OCI-LY1 (cell line): Measurements from ENCODE around the gene SCTR.

Experiments
- H2AFZ ChIP-seq: fragments of 200-600 bp; sonication (generic), shearing (Covaris generic); 2 replicates; pipeline ENCODE4 v1.6.0; 2014; ENCODE audit warnings: antibody characterized with exemption, mild to moderate bottlenecking, low read length
- H3F3A ChIP-seq: fragments of 200-600 bp; sonication (generic), shearing (Covaris generic); 2 replicates; pipeline ENCODE4 v1.6.0; 2014; ENCODE audit warnings: mild to moderate bottlenecking, antibody characterized with exemption, low read length, moderate library complexity; ENCODE audit not compliant: insufficient read depth
- H3K27ac ChIP-seq: fragments of 200-600 bp; sonication (generic); 2 replicates; pipeline ENCODE4 v1.5.1; 2014; ENCODE audit warnings: low read length, mixed run types, mild to moderate bottlenecking, low read depth; ENCODE audit not compliant: poor library complexity, severe bottlenecking
- H3K27me3 ChIP-seq: fragments of 200-600 bp; sonication (generic); 2 replicates; pipeline ENCODE4 v1.6.0; 2014; ENCODE audit warnings: antibody characterized with exemption, mild to moderate bottlenecking, low read length, moderate library complexity; ENCODE audit not compliant: insufficient read depth
- H3K36me3 ChIP-seq: fragments of 200-600 bp; sonication (generic); 2 replicates; pipeline ENCODE4 v1.6.1; 2014; ENCODE audit warnings: mild to moderate bottlenecking, antibody characterized with exemption, low read length, moderate library complexity, mixed read lengths; ENCODE audit not compliant: insufficient read depth
- H3K4me1 ChIP-seq: fragments of 200-600 bp; sonication (generic); 2 replicates; pipeline ENCODE4 v1.5.1; 2014; ENCODE audit warnings: mild to moderate bottlenecking, low read length, moderate library complexity; ENCODE audit not compliant: insufficient read depth, severe bottlenecking
- H3K4me2 ChIP-seq: fragments of 200-600 bp; sonication (generic), shearing (Covaris generic); 2 replicates; pipeline ENCODE4 v1.6.1; 2014; ENCODE audit warnings: low read length
- H3K4me3 ChIP-seq: fragments of 200-600 bp; sonication (generic); 2 replicates; pipeline ENCODE4 v1.5.1; 2014; ENCODE audit warnings: low read length, low read depth, mild to moderate bottlenecking, mixed read lengths; ENCODE audit not compliant: poor library complexity, severe bottlenecking
- H3K79me2 ChIP-seq: fragments of 200-600 bp; shearing (Covaris generic); 2 replicates; pipeline ENCODE4 v1.6.1; 2016; ENCODE audit warnings: mixed run types, low read length, mixed read lengths; ENCODE audit not compliant: insufficient read depth
- H3K9ac ChIP-seq: fragments of 200-600 bp; sonication (generic), shearing (Covaris generic); 2 replicates; pipeline ENCODE4 v1.6.1; 2014; ENCODE audit warnings: mild to moderate bottlenecking, low read length, mixed read lengths
- H3K9me2 ChIP-seq: fragments of 200-600 bp; sonication (generic), shearing (Covaris generic); 2 replicates; pipeline ENCODE4 v1.6.1; 2014; ENCODE audit warnings: low read depth, mild to moderate bottlenecking, low read length, mixed read lengths
- H3K9me3 ChIP-seq: fragments of 200-600 bp; shearing (Covaris generic); 2 replicates; pipeline ENCODE4 v1.6.1; 2014; ENCODE audit warnings: low read length, mixed read lengths
- H4K20me1 ChIP-seq: fragments of 200-600 bp; sonication (generic), shearing (Covaris generic); 2 replicates; pipeline ENCODE4 v1.6.0; 2016; ENCODE audit warnings: mild to moderate bottlenecking, low read length; ENCODE audit not compliant: insufficient read depth
- EZH2 ChIP-seq: fragments of 200-600 bp; sonication (generic), shearing (Covaris generic); IDR thresholded peaks from 2 replicates; pipeline ENCODE4 v1.8.0; 2017; ENCODE audit warnings: borderline replicate concordance, mixed run types, mild to moderate bottlenecking, antibody characterized with exemption, low read length, moderate library complexity, mixed read lengths
- TF ChIP-seq, protein P1 (sequence below): fragments of 200-600 bp; sonication (generic), shearing (Covaris generic); IDR thresholded peaks from 2 replicates; pipeline ENCODE4 v1.5.1; 2017; ENCODE audit warnings: mild to moderate bottlenecking, antibody characterized with exemption, low read length, moderate library complexity, mixed read lengths

SCTR gene

DNA sequence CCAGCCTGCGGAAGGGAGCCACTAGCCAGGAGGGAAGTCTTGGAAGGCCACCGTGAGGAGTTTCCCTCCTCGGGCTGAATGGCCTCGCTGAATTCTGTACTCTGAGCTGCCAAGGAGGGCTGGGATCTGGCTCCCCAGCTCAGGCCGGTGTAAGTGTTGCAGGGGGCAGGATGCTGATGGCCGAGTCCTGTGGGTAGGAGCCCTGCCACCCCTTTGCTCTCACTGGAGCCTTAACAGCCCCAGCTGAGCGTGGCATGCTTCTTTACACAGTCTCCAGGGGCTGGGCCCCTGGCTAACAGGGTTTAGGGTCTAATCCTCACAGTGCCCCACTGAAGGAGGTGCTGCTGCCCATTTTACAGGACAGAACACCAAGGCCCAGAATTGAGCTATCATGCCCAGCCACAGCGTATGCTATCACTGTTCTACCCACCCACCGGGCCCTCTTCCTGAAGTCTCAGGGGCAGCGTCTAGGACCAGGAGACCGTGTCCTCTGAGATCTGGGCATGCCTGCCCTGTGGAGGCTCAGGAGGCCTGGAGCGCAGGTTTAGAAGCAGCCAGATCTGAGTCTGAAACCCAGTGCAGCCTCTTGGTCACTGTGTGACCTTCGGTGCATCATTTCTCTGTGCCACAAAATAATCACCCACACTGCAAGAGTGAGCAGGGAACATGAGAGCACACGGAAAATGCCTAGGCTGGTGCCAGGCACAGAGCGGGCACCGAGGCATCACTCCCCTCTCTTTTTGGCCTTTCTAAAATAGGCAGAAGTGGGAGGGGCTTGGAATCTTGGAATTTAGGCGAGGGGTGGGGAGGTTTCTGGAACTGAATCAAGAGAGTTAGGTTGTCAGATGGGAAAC lies 49.7 kb downstream of the SCTR start:
- H4K20me1 ChIP-seq: no peaks in the 10 kb centered on the region
- H3K4me3 ChIP-seq: no peak overlapping the region
- H3K36me3 ChIP-seq: no peaks in the 10 kb centered on the region
- H3K79me2 ChIP-seq: no peaks in the 10 kb centered on the region
- 0 out of 2 replicates have a peak, but pooled peaks cover 3% of the 10 kb centered on the region for H3K27me3 ChIP-seq
- H3K27ac ChIP-seq: no peak overlapping the region
- H3K4me1 ChIP-seq: no peaks in the 10 kb centered on the region
- TF ChIP-seq, protein P1, sequence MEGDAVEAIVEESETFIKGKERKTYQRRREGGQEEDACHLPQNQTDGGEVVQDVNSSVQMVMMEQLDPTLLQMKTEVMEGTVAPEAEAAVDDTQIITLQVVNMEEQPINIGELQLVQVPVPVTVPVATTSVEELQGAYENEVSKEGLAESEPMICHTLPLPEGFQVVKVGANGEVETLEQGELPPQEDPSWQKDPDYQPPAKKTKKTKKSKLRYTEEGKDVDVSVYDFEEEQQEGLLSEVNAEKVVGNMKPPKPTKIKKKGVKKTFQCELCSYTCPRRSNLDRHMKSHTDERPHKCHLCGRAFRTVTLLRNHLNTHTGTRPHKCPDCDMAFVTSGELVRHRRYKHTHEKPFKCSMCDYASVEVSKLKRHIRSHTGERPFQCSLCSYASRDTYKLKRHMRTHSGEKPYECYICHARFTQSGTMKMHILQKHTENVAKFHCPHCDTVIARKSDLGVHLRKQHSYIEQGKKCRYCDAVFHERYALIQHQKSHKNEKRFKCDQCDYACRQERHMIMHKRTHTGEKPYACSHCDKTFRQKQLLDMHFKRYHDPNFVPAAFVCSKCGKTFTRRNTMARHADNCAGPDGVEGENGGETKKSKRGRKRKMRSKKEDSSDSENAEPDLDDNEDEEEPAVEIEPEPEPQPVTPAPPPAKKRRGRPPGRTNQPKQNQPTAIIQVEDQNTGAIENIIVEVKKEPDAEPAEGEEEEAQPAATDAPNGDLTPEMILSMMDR: no peak
- no peak for TF ChIP-seq EZH2
- no peak overlapping the region for H3K9ac ChIP-seq
- no peaks in the 10 kb centered on the region for H3K9me2 ChIP-seq
- no peaks in the 10 kb centered on the region for H3K9me3 ChIP-seq
- no peak overlapping the region for H3K4me2 ChIP-seq
- H3F3A ChIP-seq: no peaks in the 10 kb centered on the region
- H2AFZ ChIP-seq: no peak overlapping the region

DNA sequence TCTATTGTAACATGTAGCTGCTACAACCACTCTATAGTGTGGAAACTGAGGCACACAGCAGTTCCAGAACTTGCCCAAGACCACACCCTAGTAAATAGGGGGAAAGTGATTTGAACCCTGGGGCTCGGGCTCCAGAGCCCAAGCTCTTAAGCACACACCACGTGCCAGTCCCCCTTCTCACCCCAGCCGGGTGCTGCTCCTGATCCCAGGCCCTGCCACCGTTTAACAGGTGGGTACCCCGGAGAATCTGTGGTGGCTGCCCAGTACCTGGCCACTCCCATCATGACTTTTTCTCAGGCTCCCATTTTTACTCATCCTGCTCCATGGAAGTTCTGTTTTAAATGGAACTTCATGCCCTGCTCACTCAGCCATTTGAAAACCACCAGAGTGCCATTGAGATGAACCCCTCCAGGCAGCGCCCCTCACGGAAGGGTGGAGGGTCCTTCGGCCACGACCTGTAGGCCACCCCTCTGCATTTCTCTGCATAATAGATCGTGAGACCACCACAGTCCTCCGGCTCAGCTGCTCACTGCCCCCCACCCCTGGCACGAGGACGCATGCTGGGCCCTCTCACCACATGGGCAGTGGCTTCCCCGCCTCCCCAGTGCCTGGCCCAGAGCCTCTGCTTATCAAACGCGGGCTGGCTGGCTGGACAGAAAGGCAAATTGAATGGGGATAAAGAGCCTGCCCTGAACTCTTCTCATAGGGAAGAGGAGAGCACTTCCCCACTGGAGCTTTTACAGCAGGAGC lies 50.5 kb downstream of the SCTR start:
- no peak overlapping the region for H3K4me3 ChIP-seq
- no peaks in the 10 kb centered on the region for H3K79me2 ChIP-seq
- TF ChIP-seq, protein P1: no peak
- H4K20me1 ChIP-seq: no peaks in the 10 kb centered on the region
- no peaks in the 10 kb centered on the region for H3K36me3 ChIP-seq
- no peaks in the 10 kb centered on the region for H3K4me1 ChIP-seq
- H2AFZ ChIP-seq: no peak overlapping the region
- H3K9me2 ChIP-seq: no peaks in the 10 kb centered on the region
- H3K4me2 ChIP-seq: no peak overlapping the region
- no peaks in the 10 kb centered on the region for H3K9me3 ChIP-seq
- no peak overlapping the region for H3K9ac ChIP-seq
- H3F3A ChIP-seq: no peaks in the 10 kb centered on the region
- H3K27ac ChIP-seq: no peak overlapping the region
- H3K27me3 ChIP-seq: 0 out of 2 replicates have a peak, but pooled peaks cover 4% of the 10 kb centered on the region

DNA sequence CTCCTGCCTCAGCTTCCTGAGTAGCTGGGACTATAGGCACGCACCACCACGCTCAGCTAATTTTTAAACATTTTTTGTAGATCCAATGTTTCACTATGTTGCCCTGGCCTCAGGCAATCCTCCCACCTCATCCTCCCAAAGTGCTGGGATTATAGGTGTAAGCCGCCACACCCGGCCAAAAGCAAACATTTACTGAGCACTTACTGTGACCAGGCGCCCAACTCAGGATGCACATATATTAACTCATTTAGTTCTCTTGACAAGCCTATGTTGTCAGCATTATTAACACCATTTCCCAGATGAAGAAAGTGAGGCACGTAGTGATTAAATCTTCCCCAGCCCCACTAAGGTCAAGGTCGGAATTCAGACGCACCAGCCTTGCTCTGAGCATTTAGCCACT lies 51.5 kb downstream of the SCTR start:
- Histone ChIP-seq H3K27ac (no peak overlapping the region), H3K9me3 (no peaks in the 10 kb centered on the region), H3K36me3 (no peaks in the 10 kb centered on the region), H3K27me3 (0 out of 2 replicates have a peak, but pooled peaks cover 4% of the 10 kb centered on the region), H3K79me2 (no peaks in the 10 kb centered on the region), H3K9ac (no peak overlapping the region), H4K20me1 (no peaks in the 10 kb centered on the region), H3K4me1 (no peaks in the 10 kb centered on the region), H3K4me3 (no peak overlapping the region), H3F3A (no peaks in the 10 kb centered on the region), H2AFZ (no peak overlapping the region), H3K9me2 (no peaks in the 10 kb centered on the region), H3K4me2 (no peak overlapping the region)
- TF ChIP-seq, protein P1: no peak
- TF ChIP-seq EZH2: no peak
